SIG-M5 (cell line): ENCODE data around the gene RPP40.
"Not testable (repeated sequence)": the region's sequence is repeated elsewhere in the genome, so short reads cannot be mapped to it uniquely, and the experiment has no call there.

ENCODE experiments used
- DNase-seq: peaks from one replicate; lab custom pipeline; 2025; lab: John Stamatoyannopoulos, UW

RPP40 gene

DNA sequence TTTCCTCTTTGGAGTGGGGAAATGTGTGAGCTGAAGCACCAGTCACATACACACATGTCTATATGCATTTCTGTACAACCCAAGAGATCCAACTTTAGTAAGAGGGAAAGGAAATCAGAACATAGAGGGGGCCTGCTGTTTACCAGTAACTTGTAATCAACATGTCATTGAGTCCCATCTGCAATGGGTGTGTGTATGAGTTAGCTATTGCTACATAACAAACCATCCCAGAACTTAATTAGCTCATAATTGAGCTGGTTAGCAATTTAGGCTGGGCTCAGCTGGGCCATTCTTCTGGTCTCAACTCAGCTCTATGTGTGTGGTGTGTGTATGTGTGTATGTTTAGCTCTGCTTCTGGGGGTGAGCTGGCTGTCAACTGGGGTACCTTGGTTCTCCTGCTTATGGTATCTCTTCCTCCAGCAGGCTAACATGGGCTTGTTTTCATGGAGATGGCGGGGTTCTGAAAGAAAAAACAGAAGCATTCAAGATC, 10.3 kb upstream of the RPP40 start:
- DNase-seq, result no peak

DNA sequence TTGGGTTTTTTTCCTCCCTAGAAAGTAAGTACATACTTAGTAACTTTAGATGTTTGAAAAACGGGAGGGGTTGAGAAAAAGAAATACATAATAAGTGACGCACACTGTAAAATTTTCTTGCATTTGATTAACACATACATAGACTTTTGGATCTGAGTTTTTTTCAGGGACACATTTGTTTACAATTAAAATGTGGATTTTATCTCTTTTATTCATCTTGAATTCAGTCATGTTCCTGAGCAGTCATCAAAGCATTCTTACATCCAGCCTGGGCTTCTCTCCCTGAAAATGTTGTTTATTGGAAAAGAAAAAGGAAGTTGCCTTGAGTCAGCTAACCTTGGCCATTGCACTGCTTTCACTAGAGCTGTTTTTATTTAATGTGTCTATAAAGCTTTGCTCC, 8.7 kb upstream of the RPP40 start:
- no peak for DNase-seq

DNA sequence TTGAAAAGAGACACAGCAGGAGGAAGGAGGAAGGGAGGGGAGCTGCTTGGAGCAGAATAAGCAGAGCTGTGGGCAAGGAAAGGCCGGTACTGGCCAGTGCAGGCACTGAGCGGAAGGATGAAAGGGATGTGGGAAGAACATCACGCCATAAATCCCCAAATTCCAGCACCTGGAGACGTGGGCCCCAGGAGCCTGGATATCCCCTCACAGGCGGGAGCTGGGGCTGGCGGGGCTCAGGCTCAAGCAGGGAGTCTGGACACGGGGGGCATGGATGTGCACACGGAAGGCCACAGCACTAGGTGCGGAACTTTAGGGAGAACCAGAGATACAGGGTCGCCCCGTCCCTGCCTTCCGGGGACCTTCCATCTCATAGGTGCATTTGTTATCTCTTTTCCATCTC, 7.5 kb upstream of the RPP40 start:
- DNase-seq, result no peak

GRCh38 chr6:5007531-5007930, 3.7 kb upstream of the RPP40 start:
- no peak for DNase-seq

GRCh38 chr6:5006222-5006621, 2.4 kb upstream of the RPP40 start:
- DNase-seq, result no peak

DNA sequence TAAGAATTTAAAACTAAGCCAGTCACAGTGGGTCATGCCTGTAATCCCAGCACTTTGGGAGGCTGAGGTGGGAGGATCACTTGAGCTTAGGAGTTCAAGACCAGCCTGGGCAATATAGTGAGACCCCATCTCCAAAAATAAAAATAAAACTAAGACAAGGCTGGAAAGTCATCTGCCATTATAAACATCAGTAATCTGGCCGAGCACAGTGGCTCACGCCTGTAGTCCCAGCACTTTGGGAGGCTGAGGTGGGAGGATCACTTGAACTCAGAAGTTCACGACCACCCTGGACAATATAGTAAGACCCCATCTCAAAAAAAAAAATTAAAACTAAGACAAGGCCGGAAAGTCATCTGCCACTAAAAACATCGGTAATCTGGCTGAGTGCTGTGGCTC, 1.2 kb upstream of the RPP40 start:
- DNase-seq, result not testable (repeated sequence)

- no peak for DNase-seq
These were observed 668 bp upstream of the RPP40 start for GRCh38 chr6:5004373-5005037.

- no peak for DNase-seq
These were observed 4.3 kb downstream of the RPP40 start for GRCh38 chr6:4999586-4999985.

- no peak for DNase-seq
These were observed 6.0 kb downstream of the RPP40 start for GRCh38 chr6:4997862-4998261.

DNA sequence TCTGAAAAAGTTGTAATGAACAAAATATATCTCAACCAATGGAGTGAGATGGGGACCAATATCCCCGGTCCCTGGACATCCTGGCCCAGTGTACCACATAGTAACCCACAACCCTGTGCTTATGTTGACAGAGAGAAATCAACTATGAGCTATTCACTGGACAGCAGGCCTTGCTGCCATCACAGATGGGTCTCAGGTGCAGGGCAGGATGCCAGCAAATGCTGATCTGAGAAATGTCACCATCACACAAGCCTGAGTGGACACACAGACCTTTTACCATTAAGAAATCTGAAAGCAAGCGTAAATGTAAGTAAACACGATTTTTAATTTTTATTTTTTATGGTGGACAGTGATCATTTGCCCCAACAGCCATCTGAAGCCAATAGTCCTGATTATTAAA, 9.1 kb downstream of the RPP40 start:
- DNase-seq, result no peak

DNA sequence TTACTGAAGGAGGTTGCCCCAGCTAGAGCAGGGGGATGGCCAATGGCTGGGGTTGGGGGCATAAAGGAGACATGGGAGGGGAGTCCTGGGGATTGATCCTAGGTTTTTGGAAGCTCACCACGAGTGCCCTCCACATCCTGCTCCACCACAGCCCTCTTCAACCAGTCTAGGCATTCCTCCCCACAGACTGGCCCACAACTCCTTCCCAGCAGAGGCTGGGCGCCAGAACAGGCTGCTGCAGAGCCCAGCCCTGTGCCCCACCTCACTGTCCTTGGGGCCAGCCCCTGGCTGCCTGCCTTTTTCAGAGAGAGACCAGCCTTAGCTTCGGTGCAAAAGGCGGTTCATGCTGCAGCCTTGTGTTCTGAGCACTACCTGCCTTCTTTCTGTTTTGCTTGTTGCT, 16.4 kb downstream of the RPP40 start:
- DNase-seq, result no peak

DNA sequence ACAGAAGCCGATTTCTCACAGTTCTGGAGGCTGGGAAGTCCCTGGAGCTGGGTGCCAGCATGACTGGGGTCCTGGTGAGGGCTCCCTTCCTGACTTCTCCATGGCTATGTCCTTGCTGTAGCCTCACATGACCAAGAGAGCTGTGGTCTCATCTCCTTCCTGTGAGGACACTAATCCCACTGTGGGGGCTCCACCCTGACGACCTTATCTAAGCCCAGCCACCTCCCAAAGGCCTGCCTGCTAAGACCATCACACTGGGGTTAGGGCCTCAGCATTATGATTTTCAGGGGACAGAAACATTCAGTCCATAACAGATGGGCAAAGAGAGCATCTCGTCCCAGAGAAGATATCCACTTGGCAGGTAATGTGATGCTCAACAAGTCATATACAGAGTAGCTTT, 16.8 kb downstream of the RPP40 start:
- no peak for DNase-seq

DNA sequence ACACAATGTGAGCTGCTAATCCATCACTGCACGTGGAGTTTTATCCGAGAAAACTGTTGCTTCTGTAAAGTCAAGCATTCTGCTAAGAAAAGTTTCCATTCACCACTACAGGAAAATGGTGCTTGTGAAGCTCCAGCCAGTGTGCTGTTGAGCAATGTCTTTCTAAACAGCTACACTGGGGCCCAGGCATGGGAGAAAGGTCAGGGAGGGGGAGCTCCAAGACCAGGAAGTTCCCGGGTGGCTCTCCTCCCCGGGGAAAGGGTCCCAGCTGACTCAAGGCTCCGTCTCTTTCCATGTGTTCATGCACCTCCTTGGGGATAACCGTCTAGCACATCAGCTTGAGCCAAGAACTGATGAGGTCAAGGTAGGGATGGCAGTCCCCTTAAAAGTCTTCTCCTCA, 20.5 kb downstream of the RPP40 start:
- DNase-seq, result no peak

- DNase-seq, result no peak
These were observed 22.1 kb downstream of the RPP40 start for GRCh38 chr6:4981761-4982160.

DNA sequence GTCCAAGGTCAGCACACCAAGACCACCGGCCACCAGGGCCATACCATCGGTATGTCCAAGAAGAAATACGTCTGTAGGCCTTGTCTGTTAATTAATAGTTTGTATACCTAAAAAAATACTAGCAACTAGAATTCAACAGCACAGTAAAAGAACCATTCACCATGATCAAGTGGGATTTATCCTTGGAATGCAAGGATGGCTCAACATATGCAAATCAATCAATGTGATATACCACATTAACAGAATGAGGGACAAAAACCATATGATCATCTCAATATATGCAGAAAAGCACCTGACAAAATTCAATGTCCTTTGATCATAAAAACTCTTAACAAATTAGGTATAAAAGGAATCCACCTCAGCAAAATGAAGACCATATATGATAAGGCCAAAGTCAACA, 24.4 kb downstream of the RPP40 start:
- no peak for DNase-seq

DNA sequence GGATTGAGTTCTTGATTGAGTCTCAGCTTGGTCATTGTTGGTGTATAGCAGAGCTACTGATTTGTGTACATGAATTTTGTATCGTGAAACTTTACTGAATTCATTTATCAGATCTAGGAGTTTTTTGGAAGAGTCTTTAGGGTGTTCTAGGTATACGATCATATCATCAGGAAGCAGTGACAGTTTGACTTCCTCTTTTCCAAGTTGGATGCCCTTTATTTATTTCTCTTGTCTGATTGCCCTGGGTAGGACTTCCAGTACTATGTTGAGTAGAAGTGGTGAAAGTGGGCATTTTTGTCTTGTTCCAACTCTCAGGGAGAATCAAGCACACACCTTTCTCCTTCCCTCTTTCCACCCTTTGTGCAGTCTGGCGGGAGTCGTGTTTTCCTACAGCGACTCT, 26.4 kb downstream of the RPP40 start:
- DNase-seq, result no peak

- no peak for DNase-seq
These were observed 28.3 kb downstream of the RPP40 start for GRCh38 chr6:4975506-4975905.

GRCh38 chr6:4974962-4975361, 28.9 kb downstream of the RPP40 start:
- DNase-seq, result no peak

GRCh38 chr6:4973982-4974745, 29.7 kb downstream of the RPP40 start:
- DNase-seq, result no peak

- no peak for DNase-seq
These were observed 30.4 kb downstream of the RPP40 start for GRCh38 chr6:4973415-4973814.

- no peak for DNase-seq
These were observed 31.4 kb downstream of the RPP40 start for GRCh38 chr6:4972438-4972837.

DNA sequence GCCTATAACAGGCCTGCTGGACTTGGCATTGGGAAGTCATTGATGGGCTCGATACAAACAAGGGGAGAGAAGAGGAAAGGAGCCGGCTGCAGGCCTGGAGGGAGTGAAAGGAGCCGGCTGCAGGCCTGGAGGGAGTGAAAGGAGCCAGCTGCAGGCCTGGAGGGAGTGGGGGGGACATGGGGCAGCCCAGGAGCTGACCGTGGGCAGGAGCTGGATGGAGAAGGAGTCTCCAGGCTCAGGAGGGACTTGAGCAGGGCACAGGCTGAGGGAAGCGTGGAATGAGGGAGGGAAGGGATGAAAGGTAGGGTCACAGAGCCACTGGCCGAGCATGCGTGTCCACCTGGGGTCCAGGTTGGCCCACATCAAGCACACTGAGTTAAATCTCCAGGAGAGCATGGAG, 32.0 kb downstream of the RPP40 start:
- no peak for DNase-seq

DNA sequence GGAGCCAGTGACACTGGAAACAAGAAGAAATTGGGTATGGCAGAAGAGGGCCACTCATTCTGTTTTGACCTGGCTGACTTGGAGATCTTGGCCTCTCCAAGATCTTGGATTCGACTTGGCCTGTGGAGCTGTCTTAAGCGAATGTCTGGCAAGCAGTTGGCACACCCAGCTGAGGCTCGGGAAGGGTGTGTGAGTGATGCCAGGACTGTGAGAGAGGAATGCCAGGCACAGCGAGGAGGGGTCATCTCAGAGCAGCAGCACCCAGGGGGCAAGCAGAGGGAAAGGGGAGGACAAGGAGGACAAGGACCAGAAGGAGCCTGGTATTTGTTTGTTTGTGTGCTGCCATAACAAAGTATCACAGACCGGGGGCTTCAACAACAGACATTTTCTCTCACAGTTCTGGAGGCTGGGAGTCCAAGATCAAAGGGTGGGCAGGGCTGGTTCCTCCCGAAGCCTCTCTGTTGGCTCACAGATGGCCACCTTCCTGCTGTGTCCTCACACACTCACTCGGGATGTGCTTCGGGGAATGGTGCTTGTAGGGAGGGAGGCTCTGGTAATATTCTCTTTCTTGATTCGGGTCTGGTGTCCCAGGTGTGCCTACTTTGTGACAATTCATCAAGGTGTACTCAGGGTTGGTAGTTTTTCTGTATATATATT, 33.0 kb downstream of the RPP40 start:
- no peak for DNase-seq
